Activated CD4-positive, alpha-beta T cell treated with anti-CD3 and anti-CD28 coated beads, Interleukin-2, Interleukin-6, amounts not matched to agents 100 ng/mL and 50 ng/mL, durations not matched to agents 16 hours and 8 hours (primary cell): ENCODE measurements around the gene ARPC2.

ENCODE experiments used
- DNase-seq: peaks from one replicate; pipeline ENCODE4 v3.0.0-alpha.2; 2020

The ARPC2 gene

GRCh38 chr2:218291318-218292047, 74.5 kb downstream of the ARPC2 start:
- no peak for DNase-seq

GRCh38 chr2:218292048-218293014, 75.3 kb downstream of the ARPC2 start, which contains the start of gene TMBIM1:
TMBIM1 (minus strand) TSS chr2:218292503; CDS start chr2:218282141, 10,362 bp downstream.
- DNase-seq, result peak; percentile 87

- no peak for DNase-seq
These were observed 76.9 kb downstream of the ARPC2 start for GRCh38 chr2:218293715-218294429.

- DNase-seq, result no peak
These were observed 77.5 kb downstream of the ARPC2 start for GRCh38 chr2:218294430-218295022.

- no peak for DNase-seq
These were observed 78.0 kb downstream of the ARPC2 start for GRCh38 chr2:218295029-218295428.

- DNase-seq, result no peak
These were observed 79.2 kb downstream of the ARPC2 start for GRCh38 chr2:218296200-218296599.

GRCh38 chr2:218296847-218297246, 79.9 kb downstream of the ARPC2 start:
- DNase-seq, result no peak

- DNase-seq, result no peak
These were observed 81.4 kb downstream of the ARPC2 start for GRCh38 chr2:218298314-218298875.

GRCh38 chr2:218300141-218300540, 83.2 kb downstream of the ARPC2 start:
- DNase-seq, result no peak

- peak; percentile 94 for DNase-seq
These were observed 84.3 kb downstream of the ARPC2 start for GRCh38 chr2:218301176-218301819.
